Measurements from ENCODE around the gene MYT1.
"Not testable (repeated sequence)": the region's sequence is repeated elsewhere in the genome, so short reads cannot be mapped to it uniquely, and the experiment has no call there.

The MYT1 gene

GRCh38 chr20:64283646-64284045 is 119.4 kb downstream of the MYT1 start:
- H3K4me3 ChIP-seq (ENCODE audit: low read length), result no peak overlapping the region
- H3K9ac ChIP-seq (ENCODE audit: low read length), result no peak overlapping the region
- no peaks in the 10 kb centered on the region for H3K4me1 ChIP-seq (ENCODE audit: control insufficient read depth, insufficient read depth, low read length)
- H3K36me3 ChIP-seq (ENCODE audit: control insufficient read depth, insufficient read depth, low read length), result no peaks in the 10 kb centered on the region
- H3K27me3 ChIP-seq (ENCODE audit: control insufficient read depth, insufficient read depth, low read length), result no peaks in the 10 kb centered on the region
- H3K27ac ChIP-seq (ENCODE audit: low read depth, low read length), result no peak overlapping the region

GRCh38 chr20:64285579-64286446 is 121.6 kb downstream of the MYT1 start:
- not testable (repeated sequence) for H3K4me1 ChIP-seq (ENCODE audit: control insufficient read depth, insufficient read depth, low read length); H3K9ac ChIP-seq (ENCODE audit: low read length); H3K4me3 ChIP-seq (ENCODE audit: low read length); H3K36me3 ChIP-seq (ENCODE audit: control insufficient read depth, insufficient read depth, low read length); H3K27me3 ChIP-seq (ENCODE audit: control insufficient read depth, insufficient read depth, low read length); H3K27ac ChIP-seq (ENCODE audit: low read depth, low read length)

- not testable (repeated sequence) for H3K27ac ChIP-seq (ENCODE audit: low read depth, low read length); H3K27me3 ChIP-seq (ENCODE audit: control insufficient read depth, insufficient read depth, low read length); H3K4me3 ChIP-seq (ENCODE audit: low read length); H3K9ac ChIP-seq (ENCODE audit: low read length); H3K4me1 ChIP-seq (ENCODE audit: control insufficient read depth, insufficient read depth, low read length); H3K36me3 ChIP-seq (ENCODE audit: control insufficient read depth, insufficient read depth, low read length)
These were observed 122.4 kb downstream of the MYT1 start for GRCh38 chr20:64286447-64287263.

- not testable (repeated sequence) for H3K27ac ChIP-seq (ENCODE audit: low read depth, low read length); H3K4me1 ChIP-seq (ENCODE audit: control insufficient read depth, insufficient read depth, low read length); H3K4me3 ChIP-seq (ENCODE audit: low read length); H3K27me3 ChIP-seq (ENCODE audit: control insufficient read depth, insufficient read depth, low read length); H3K36me3 ChIP-seq (ENCODE audit: control insufficient read depth, insufficient read depth, low read length); H3K9ac ChIP-seq (ENCODE audit: low read length)
These were observed 123.0 kb downstream of the MYT1 start for GRCh38 chr20:64287264-64287590.

Measured in rectal smooth muscle tissue (tissue), 1 donor.